GM23248 (cell line): Measurements from ENCODE around the gene MPHOSPH8.

Experiments used
- EZH2 ChIP-seq: fragments of 200-600 bp; sonication (generic); IDR thresholded peaks from 2 replicates; pipeline ENCODE4 v1.6.1; 2018; ENCODE audit warnings: antibody characterized with exemption, mild to moderate bottlenecking; ENCODE audit not compliant: insufficient read depth, poor library complexity, severe bottlenecking
- EZH2phosphoT487 ChIP-seq: fragments of 200-600 bp; sonication (generic); IDR thresholded peaks from 2 replicates; pipeline ENCODE4 v1.6.1; 2018; ENCODE audit warnings: antibody characterized with exemption, moderate library complexity, mild to moderate bottlenecking, low read depth; ENCODE audit not compliant: insufficient read depth

GRCh38 chr13:19720039-19720438 is 86.6 kb downstream of the MPHOSPH8 start:
- TF ChIP-seq EZH2phosphoT487 (no peak), EZH2 (no peak)
